HL-60 (cell line): Measurements from ENCODE around the gene SCN3B.

Experiments used
- DNase-seq, 2 experiments: peaks; one replicate each; pipeline ENCODE4 v3.0.0-alpha.2; 2010 to 2020; ENCODE audit warnings: low read depth in 1 of 2, low spot score in 1 of 2
- H3K27ac ChIP-seq: fragments of 250-450 bp; sonication (Bioruptor Pico); replicated peaks from 2 replicates; pipeline ENCODE4 v1.5.1; 2020; ENCODE audit warnings: mild to moderate bottlenecking, moderate library complexity
- H3K27me3 ChIP-seq: fragments of 250-450 bp; sonication (Bioruptor Pico); 2 replicates; pipeline ENCODE4 v1.5.1; 2021; ENCODE audit warnings: mild to moderate bottlenecking, moderate library complexity; ENCODE audit not compliant: insufficient read depth, poor library complexity, severe bottlenecking
- H3K4me3 ChIP-seq: replicated peaks from 2 replicates; pipeline ENCODE4 v1.5.1; 2011; ENCODE audit warnings: mild to moderate bottlenecking, control low read depth, low read length; ENCODE audit not compliant: insufficient read depth
- CTCF ChIP-seq: IDR thresholded peaks from one replicate; pipeline ENCODE4 v1.5.1; 2011; ENCODE audit warnings: low read length, control low read depth, inconsistent platforms; ENCODE audit not compliant: insufficient read depth
- GABPA ChIP-seq: IDR thresholded peaks from 2 replicates; pipeline ENCODE4 v1.6.1; 2012; ENCODE audit warnings: low read depth
- POLR2AphosphoS5 ChIP-seq: IDR thresholded peaks from 2 replicates; pipeline ENCODE4 v1.6.1; 2012; ENCODE audit warnings: low read depth
- REST ChIP-seq: IDR thresholded peaks from 2 replicates; pipeline ENCODE4 v1.6.1; 2012; ENCODE audit warnings: low read depth; ENCODE audit not compliant: insufficient replicate concordance
- SPI1 ChIP-seq: IDR thresholded peaks from 2 replicates; pipeline ENCODE4 v1.6.1; 2012; ENCODE audit warnings: low read depth, mild to moderate bottlenecking, borderline replicate concordance

The SCN3B gene

GRCh38 chr11:123601743-123602142 lies 52.7 kb downstream of the SCN3B start:
- Histone ChIP-seq H3K27me3 (no peaks in the 10 kb centered on the region), H3K4me3 (no peak overlapping the region), H3K27ac (no peak overlapping the region)
- TF ChIP-seq REST = no peak
- TF ChIP-seq POLR2AphosphoS5 = no peak
- no peak for TF ChIP-seq SPI1
- no peak for TF ChIP-seq GABPA
- TF ChIP-seq CTCF = no peak
- DNase-seq = no peak

- no peak for DNase-seq
- H3K4me3 ChIP-seq = no peak overlapping the region
- H3K27ac ChIP-seq = no peak overlapping the region
- no peak for TF ChIP-seq SPI1
- TF ChIP-seq CTCF = no peak
- TF ChIP-seq GABPA = no peak
- TF ChIP-seq POLR2AphosphoS5 = no peak
- no peak for TF ChIP-seq REST
- H3K27me3 ChIP-seq = no peaks in the 10 kb centered on the region
These were observed 53.3 kb downstream of the SCN3B start for GRCh38 chr11:123601136-123601535.

- no peak for TF ChIP-seq GABPA
- TF ChIP-seq SPI1 = no peak
- TF ChIP-seq POLR2AphosphoS5 = no peak
- no peak for TF ChIP-seq CTCF
- no peak for TF ChIP-seq REST
- DNase-seq = no peak
- Histone ChIP-seq H3K27me3 (no peaks in the 10 kb centered on the region), H3K27ac (no peak overlapping the region), H3K4me3 (no peak overlapping the region)
These were observed 56.6 kb downstream of the SCN3B start for GRCh38 chr11:123597859-123598258.
